Cardiac fibroblast (primary cell): ENCODE results near the gene SLC39A11.
A peak's percentile ranks its signal among the peaks of the same experiment; 100 is the strongest.

ENCODE experiments used
- DNase-seq, 2 donors: peaks; one replicate each; pipeline versions ENCODE4 v3.0.0 to v3.0.0-alpha.2; 2010; ENCODE audit warnings: low read depth in 2 of 2
- H3K4me3 ChIP-seq, 2 donors: replicated peaks in 1 of 2; 1 replicate in 1 of 2; 2 replicates in 1 of 2; pipeline ENCODE4 v1.5.1; 2011; ENCODE audit warnings: low read depth in 2 of 2, low read length in 2 of 2, mild to moderate bottlenecking in 2 of 2, moderate library complexity in 1 of 2
- CTCF ChIP-seq: IDR thresholded peaks from one replicate; pipeline ENCODE4 v1.5.1; 2011; ENCODE audit warnings: low read depth, mild to moderate bottlenecking, low read length, inconsistent platforms

The SLC39A11 gene

GRCh38 chr17:72693956-72694355 is 398.5 kb downstream of the SLC39A11 start:
- DNase-seq = no peak
- no peak overlapping the region for H3K4me3 ChIP-seq
- TF ChIP-seq CTCF = no peak

- no peak overlapping the region for H3K4me3 ChIP-seq
- DNase-seq = no peak
- no peak for TF ChIP-seq CTCF
Observed at GRCh38 chr17:72693151-72693878, 399.2 kb downstream of the SLC39A11 start.

- TF ChIP-seq CTCF = no peak
- no peak overlapping the region for H3K4me3 ChIP-seq
- DNase-seq = no peak
Observed at GRCh38 chr17:72692676-72693075, 399.8 kb downstream of the SLC39A11 start.

- no peak overlapping the region for H3K4me3 ChIP-seq
- no peak for TF ChIP-seq CTCF
- DNase-seq = peak; percentile 32 to 67
Observed at GRCh38 chr17:72691586-72691985, 400.9 kb downstream of the SLC39A11 start.

GRCh38 chr17:72691017-72691416 is 401.5 kb downstream of the SLC39A11 start:
- DNase-seq = no peak
- no peak overlapping the region for H3K4me3 ChIP-seq
- no peak for TF ChIP-seq CTCF

GRCh38 chr17:72687886-72688285 is 404.6 kb downstream of the SLC39A11 start:
- TF ChIP-seq CTCF = no peak
- H3K4me3 ChIP-seq = no peak overlapping the region
- DNase-seq = no peak

GRCh38 chr17:72684405-72685020 is 408.0 kb downstream of the SLC39A11 start:
- no peak for DNase-seq
- no peak overlapping the region for H3K4me3 ChIP-seq
- no peak for TF ChIP-seq CTCF
